Panc1 (cell line): ENCODE data around the gene ABCD2. TPM values are rescaled to one million over a fixed set of nuclear protein-coding genes. Genes with fewer than 3 reads are reported as not detected.

Experiments
- ATAC-seq: fragments of 200-7000 bp; cut with Tn5 transposase; 2 replicates; pipeline ENCODE4 v1.9.1; 2020; ENCODE audit warnings: mild to moderate bottlenecking, moderate library complexity
- Bru-seq: library from RNA; stranded (reverse); fragments of 400-500 nt; gene quantifications from one replicate; lab custom pipeline; 2021; lab: Mats Ljungman, UMichigan
- BruChase-seq, 2 experiments: library from RNA; stranded (reverse); fragments of 400-500 nt; gene quantifications; one replicate each; lab custom pipeline; 2021; lab: Mats Ljungman, UMichigan
- BruUV-seq: library from RNA; stranded (reverse); fragments of 400-500 nt; replicated peaks from 2 replicates; lab custom pipeline; 2021; lab: Mats Ljungman, UMichigan
- CTCF ChIA-PET: fragments of 300-600 bp; sonication (Branson Sonifier 250); formaldehyde crosslinking; loops from one replicate; lab custom pipeline; 2022; ENCODE audit warnings: antibody characterized with exemption; lab: Charles Lee
- POLR2A ChIA-PET: fragments of 300-600 bp; sonication (Branson Sonifier 250); formaldehyde crosslinking; loops from one replicate; lab custom pipeline; 2022; ENCODE audit warnings: antibody characterized with exemption; lab: Charles Lee
- DNase-seq: peaks from one replicate; pipeline ENCODE4 v3.0.0-alpha.2; 2010; ENCODE audit warnings: low read depth, low spot score
- H3K27ac ChIP-seq: 2 replicates; pipeline ENCODE4 v1.5.1; 2011; ENCODE audit warnings: mild to moderate bottlenecking, low read length, inconsistent platforms
- H3K27me3 ChIP-seq: fragments of 200-500 bp; sonication (Bioruptor generic); 2 replicates; pipeline ENCODE4 v1.6.0; 2014; ENCODE audit warnings: low read length, inconsistent platforms; ENCODE audit not compliant: control insufficient read depth, insufficient read depth
- H3K36me3 ChIP-seq: fragments of 200-500 bp; sonication (Bioruptor generic); 2 replicates; pipeline ENCODE4 v1.5.1; 2014; ENCODE audit warnings: inconsistent platforms, mild to moderate bottlenecking, low read length, moderate library complexity; ENCODE audit not compliant: control insufficient read depth, insufficient read depth
- H3K4me1 ChIP-seq: 2 replicates; pipeline ENCODE4 v1.5.1; 2011; ENCODE audit warnings: inconsistent platforms, mild to moderate bottlenecking, low read length, moderate library complexity; ENCODE audit not compliant: control insufficient read depth, insufficient read depth
- H3K4me3 ChIP-seq, 2 experiments: 2 replicates each; pipeline ENCODE4 v1.5.1; 2011 to 2012; ENCODE audit warnings: low read depth in 2 of 2, low read length in 2 of 2, mild to moderate bottlenecking in 2 of 2, inconsistent platforms in 1 of 2, moderate library complexity in 1 of 2
- H3K9me3 ChIP-seq: fragments of 200-500 bp; sonication (Bioruptor generic); 2 replicates; pipeline ENCODE4 v1.5.1; 2014; ENCODE audit warnings: low read depth, mild to moderate bottlenecking, inconsistent platforms, low read length, moderate library complexity; ENCODE audit not compliant: control insufficient read depth, insufficient read depth
- CTCF ChIP-seq: fragments of 450-650 bp; IDR thresholded peaks from 2 replicates; pipeline ENCODE4 v1.5.1; 2017; ENCODE audit warnings: mild to moderate bottlenecking
- POLR2AphosphoS5 ChIP-seq: IDR thresholded peaks from 2 replicates; pipeline ENCODE4 v1.6.1; 2012; ENCODE audit warnings: mild to moderate bottlenecking, low read depth, low read length, moderate library complexity
- SIN3A ChIP-seq: IDR thresholded peaks from 2 replicates; pipeline ENCODE4 v1.6.1; 2012; ENCODE audit warnings: low read depth, mild to moderate bottlenecking, low read length, moderate library complexity, borderline replicate concordance; ENCODE audit not compliant: insufficient read depth
- TCF7L2 ChIP-seq: IDR thresholded peaks from 2 replicates; pipeline ENCODE4 v1.6.1; 2011; ENCODE audit warnings: mild to moderate bottlenecking, low read depth, low read length, inconsistent platforms
- in situ Hi-C: cut with HindIII; loops from 2 replicates; pipeline ENCODE4 v1.10.0; 2016; ENCODE audit warnings: low sequenced_read_pairs, low pct_unique_long_range_greater_than_20kb
- intact Hi-C: fragments of 100-400 bp; cut with micrococcal nuclease; formaldehyde crosslinking; loops from one replicate; pipeline ENCODE4 v1.10.0; 2022; ENCODE audit not compliant: unreplicated experiment
- long read RNA-seq: library from polyadenylated mRNA; unstranded; transcript quantifications from one replicate; pipeline ENCODE4 v2.0.0, GENCODE V29; 2021; ENCODE audit not compliant: unreplicated experiment
- polyA plus RNA-seq: library from polyadenylated mRNA; unstranded; fragments of >200 nt; gene quantifications from one replicate; pipeline ENCODE4 v1.2.1, GENCODE V29; 2012; ENCODE audit warnings: missing spikeins; ENCODE audit not compliant: insufficient read length
- total RNA-seq: library from RNA; stranded (reverse); gene quantifications from one replicate; pipeline ENCODE4 v1.2.1, GENCODE V29; 2021; ENCODE audit not compliant: unreplicated experiment
- TF ChIP-seq, protein P1 (sequence below), 2 experiments: IDR thresholded peaks; 2 replicates each; pipeline ENCODE4 v1.6.1; 2011 to 2012; ENCODE audit warnings: low read depth in 2 of 2, control low read depth in 1 of 2, low read length in 1 of 2, mild to moderate bottlenecking in 1 of 2, moderate library complexity in 1 of 2; ENCODE audit not compliant: insufficient read depth in 1 of 2

Gene ABCD2
- total RNA-seq, result not detected
- not detected for polyA plus RNA-seq
- percentile 8 among the genes with signal in this experiment for Bru-seq, nascent RNA
- BruChase-seq, experiment 1, labeled RNA remaining after a 2-hour chase, result percentile 10 among the genes with signal in this experiment
- percentile 14 among the genes with signal in this experiment for BruChase-seq, experiment 2, labeled RNA remaining after a 6-hour chase
- long read RNA-seq, result 0 reads

DNA sequence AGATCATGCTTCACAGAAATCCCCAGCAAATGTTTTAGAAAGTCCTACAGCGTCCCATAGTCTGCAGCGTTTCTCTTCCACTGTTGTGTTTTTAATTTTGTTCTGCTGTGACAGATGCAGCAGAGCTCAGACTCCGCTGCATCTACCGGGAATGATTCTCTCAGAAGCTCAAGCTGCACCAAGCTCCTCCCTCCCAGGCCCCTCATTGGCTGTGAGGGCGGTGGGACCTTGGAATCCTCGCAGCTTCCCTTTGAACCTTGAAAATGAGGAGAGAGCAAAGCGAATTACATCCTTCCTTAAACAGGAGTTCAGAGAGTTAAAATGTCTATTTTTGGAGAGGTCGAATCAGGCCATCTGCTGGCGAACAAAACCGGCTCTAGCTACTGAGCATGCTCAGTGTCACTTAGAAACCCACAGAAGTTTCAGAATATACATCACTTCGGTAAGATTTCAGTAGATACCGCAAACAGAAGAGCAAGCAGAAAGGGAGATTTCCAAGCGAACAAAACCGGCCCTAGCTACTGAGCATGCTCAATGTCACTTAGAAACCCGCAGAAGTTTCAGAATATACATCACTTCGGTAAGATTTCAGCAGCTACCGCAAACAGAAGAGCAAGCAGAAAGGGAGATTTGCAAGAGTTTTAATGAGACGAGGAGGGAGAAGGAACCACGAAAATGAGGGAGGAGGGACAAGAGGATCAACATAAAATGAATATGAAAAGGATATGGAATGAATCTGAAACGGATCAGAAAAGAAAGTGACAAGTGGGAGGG lies at the start of gene ABCD2:
Gene ABCD2 (minus strand): TSS at position 144 of the 774 bp plus-strand sequence. CDS start 188 bp downstream, outside the sequence.
- no TSS peak for BruUV-seq
- H3K4me1 ChIP-seq, result peaks cover 7% of the 10 kb centered on the region; the same call in 1 of the 2 replicates
- intact Hi-C loops (loop anchor here (10.0 kb wide), 2 partner anchors 175 to 295 kb away; partner anchors contain the start of gene KIF21A), in situ Hi-C loops (no loop called here)
- POLR2A ChIA-PET, result no interaction called here
- ATAC-seq (peak; percentile 96), DNase-seq (peak; percentile 25)
- no peaks in the 10 kb centered on the region for H3K36me3 ChIP-seq
- no peaks in the 10 kb centered on the region for H3K9me3 ChIP-seq
- CTCF ChIA-PET, result interaction anchor here (0.6 to 0.7 kb wide), 2 partner anchors 476 to 486 kb away, joined by 3 read pairs; partner anchors contain the start of gene SLC2A13
- peak within 1 kb of the TSS; percentile 58 to 82 for H3K4me3 ChIP-seq
- no peak within 1 kb of the TSS for H3K27ac ChIP-seq
- TF ChIP-seq, protein P1, sequence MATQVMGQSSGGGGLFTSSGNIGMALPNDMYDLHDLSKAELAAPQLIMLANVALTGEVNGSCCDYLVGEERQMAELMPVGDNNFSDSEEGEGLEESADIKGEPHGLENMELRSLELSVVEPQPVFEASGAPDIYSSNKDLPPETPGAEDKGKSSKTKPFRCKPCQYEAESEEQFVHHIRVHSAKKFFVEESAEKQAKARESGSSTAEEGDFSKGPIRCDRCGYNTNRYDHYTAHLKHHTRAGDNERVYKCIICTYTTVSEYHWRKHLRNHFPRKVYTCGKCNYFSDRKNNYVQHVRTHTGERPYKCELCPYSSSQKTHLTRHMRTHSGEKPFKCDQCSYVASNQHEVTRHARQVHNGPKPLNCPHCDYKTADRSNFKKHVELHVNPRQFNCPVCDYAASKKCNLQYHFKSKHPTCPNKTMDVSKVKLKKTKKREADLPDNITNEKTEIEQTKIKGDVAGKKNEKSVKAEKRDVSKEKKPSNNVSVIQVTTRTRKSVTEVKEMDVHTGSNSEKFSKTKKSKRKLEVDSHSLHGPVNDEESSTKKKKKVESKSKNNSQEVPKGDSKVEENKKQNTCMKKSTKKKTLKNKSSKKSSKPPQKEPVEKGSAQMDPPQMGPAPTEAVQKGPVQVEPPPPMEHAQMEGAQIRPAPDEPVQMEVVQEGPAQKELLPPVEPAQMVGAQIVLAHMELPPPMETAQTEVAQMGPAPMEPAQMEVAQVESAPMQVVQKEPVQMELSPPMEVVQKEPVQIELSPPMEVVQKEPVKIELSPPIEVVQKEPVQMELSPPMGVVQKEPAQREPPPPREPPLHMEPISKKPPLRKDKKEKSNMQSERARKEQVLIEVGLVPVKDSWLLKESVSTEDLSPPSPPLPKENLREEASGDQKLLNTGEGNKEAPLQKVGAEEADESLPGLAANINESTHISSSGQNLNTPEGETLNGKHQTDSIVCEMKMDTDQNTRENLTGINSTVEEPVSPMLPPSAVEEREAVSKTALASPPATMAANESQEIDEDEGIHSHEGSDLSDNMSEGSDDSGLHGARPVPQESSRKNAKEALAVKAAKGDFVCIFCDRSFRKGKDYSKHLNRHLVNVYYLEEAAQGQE (IDR thresholded peaks at IDR 0.05; ENCODE audit: insufficient read depth in 1 of 2, low read depth in 2 of 2, low read length in 1 of 2), result no peak
- TF ChIP-seq SIN3A, result no peak
- peak; percentile 23; the same call in 1 of the 2 replicates for TF ChIP-seq CTCF
- TF ChIP-seq TCF7L2, result peak; percentile 53; the same call in 1 of the 2 replicates
- no peak for TF ChIP-seq POLR2AphosphoS5
- H3K27me3 ChIP-seq, result peaks cover 3% of the 10 kb centered on the region; the same call in 1 of the 2 replicates

DNA sequence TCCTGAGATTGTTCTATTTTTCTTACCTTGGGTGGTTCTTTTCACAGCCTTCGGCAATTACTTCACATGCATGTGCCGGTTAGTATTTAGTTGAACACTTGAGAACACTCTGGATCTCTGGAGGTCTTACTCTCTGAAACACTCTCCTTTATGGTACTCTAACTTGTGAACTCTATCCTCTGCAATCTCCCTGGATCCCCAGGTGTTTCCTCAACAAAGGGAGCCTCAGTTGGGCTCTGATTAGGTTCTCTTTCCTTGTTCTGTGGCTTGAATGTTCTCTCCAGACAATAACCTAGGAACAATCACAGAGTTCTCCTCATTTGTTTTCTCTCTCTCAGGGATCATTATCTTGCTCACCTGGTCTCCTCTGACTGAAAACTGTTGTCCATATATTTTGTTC lies 40.5 kb upstream of the ABCD2 start:
- TF ChIP-seq, protein P1 (IDR thresholded peaks at IDR 0.05; ENCODE audit: insufficient read depth in 1 of 2, low read depth in 2 of 2, low read length in 1 of 2), result no peak
- no peak for TF ChIP-seq SIN3A
- TF ChIP-seq CTCF, result no peak
- no peak for TF ChIP-seq POLR2AphosphoS5
- Histone ChIP-seq H3K36me3 (no peaks in the 10 kb centered on the region), H3K27me3 (no peaks in the 10 kb centered on the region), H3K27ac (no peak overlapping the region), H3K4me1 (no peaks in the 10 kb centered on the region), H3K4me3 (no peak overlapping the region), H3K9me3 (no peaks in the 10 kb centered on the region)
- BruUV-seq, result no TSS peak
- ChIA-PET POLR2A (no interaction called here), CTCF (no interaction called here)
- intact Hi-C loops (no loop called here), in situ Hi-C loops (no loop called here)
- DNase-seq, result no peak
- no peak for ATAC-seq
